GM10266 (cell line): Measurements from ENCODE around the gene KIF14.
A peak's percentile ranks its signal among the peaks of the same experiment; 100 is the strongest.
"Not testable (repeated sequence)": the region's sequence is repeated elsewhere in the genome, so short reads cannot be mapped to it uniquely, and the experiment has no call there.

Experiments
- DNase-seq: peaks from one replicate; pipeline ENCODE4 v3.0.0; 2012; ENCODE audit errors: extremely low spot score
- CTCF ChIP-seq: IDR thresholded peaks from 2 replicates; pipeline ENCODE4 v1.5.1; 2012; ENCODE audit warnings: mild to moderate bottlenecking, low read depth; ENCODE audit not compliant: control insufficient read depth, insufficient read depth; ENCODE audit errors: missing control alignments

KIF14 gene

GRCh38 chr1:200561856-200562214 lies 58.7 kb downstream of the KIF14 start:
- no peak for DNase-seq

GRCh38 chr1:200558866-200559459 lies 61.6 kb downstream of the KIF14 start:
- DNase-seq: peak; percentile 32
- TF ChIP-seq CTCF: peak; percentile 66

More at GRCh38 chr1:200561856-200562214, 58.7 kb downstream of the KIF14 start:
- no peak for TF ChIP-seq CTCF

GRCh38 chr1:200556002-200556401 lies 64.5 kb downstream of the KIF14 start:
- no peak for DNase-seq
- no peak for TF ChIP-seq CTCF

GRCh38 chr1:200552737-200553136 lies 67.8 kb downstream of the KIF14 start:
- not testable (repeated sequence) for DNase-seq

DNA sequence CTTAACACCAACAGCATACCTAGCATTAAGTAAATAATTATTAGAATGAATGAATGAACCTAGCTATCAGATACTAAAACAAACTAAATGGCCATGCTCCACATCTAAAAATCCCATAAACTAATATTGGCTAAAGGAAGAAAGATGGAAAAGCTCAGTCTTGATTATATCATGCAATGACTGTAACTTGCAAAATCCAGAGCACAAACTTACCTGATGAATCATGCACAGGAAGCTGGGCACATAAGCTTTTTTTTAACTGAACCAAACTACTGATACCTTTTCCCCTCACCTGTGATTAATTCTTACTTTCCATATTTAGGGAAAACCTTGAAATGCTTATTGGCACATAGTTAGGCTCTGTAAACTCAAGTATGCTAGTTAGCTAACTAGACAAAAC lies 70.2 kb downstream of the KIF14 start:
- no peak for DNase-seq

DNA sequence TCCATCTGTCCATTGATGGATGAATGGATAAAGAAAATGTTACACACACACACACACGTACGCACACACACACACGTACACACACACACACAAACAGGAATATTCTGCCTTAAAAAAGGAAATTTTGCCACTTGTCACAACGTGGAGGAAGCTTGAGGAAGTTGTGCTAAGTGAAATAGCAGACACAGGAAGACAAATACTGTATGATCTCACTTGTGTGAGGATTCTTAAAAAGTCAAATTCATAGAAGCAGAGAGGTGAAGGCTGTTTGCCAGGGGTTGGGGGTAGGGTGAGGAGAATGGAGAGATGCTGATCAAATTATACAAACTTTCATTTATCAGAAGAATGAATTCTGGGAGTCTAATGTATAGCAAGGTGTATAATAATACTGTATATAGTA lies 73.2 kb downstream of the KIF14 start:
- TF ChIP-seq CTCF: no peak
- no peak for DNase-seq

More for the DNA sequence above, 70.2 kb downstream of the KIF14 start:
- no peak for TF ChIP-seq CTCF

GRCh38 chr1:200546577-200546976 lies 74.0 kb downstream of the KIF14 start:
- TF ChIP-seq CTCF: no peak

DNA sequence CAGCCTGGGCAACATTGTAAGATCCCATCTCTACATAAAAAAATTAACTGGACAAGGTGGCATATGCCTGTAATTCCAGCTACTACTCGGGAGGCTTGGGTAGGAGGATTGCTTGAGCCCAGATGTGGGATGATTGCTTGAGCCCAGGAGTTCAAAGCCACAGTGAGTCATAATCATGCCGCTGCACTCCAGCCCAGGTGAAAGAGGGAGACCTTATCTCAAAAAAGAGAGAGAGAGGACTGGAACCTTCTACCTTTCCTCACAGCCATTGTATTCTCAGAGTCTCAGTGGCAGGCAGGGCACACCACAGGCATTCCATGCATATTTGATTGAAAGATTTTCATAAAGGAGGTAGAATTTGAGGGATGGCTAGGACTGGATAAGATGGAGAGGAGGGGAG lies 78.4 kb downstream of the KIF14 start:
- TF ChIP-seq CTCF: no peak
- DNase-seq: no peak

More at GRCh38 chr1:200546577-200546976, 74.0 kb downstream of the KIF14 start:
- DNase-seq: no peak
